Keratinocyte (primary cell): ENCODE results near the gene GSTT2B.
"Not testable (repeated sequence)": the region's sequence is repeated elsewhere in the genome, so short reads cannot be mapped to it uniquely, and the experiment has no call there.

ENCODE experiments used
- CTCF ChIP-seq, 3 experiments: IDR thresholded peaks in 1 of 3; conservative IDR thresholded peaks in 1 of 3; optimal IDR thresholded peaks in 1 of 3; 2 replicates in 2 of 3; 3 replicates in 1 of 3; pipeline versions ENCODE3 to v1.5.1; 2011; ENCODE audit warnings: low read length in 3 of 3, mild to moderate bottlenecking in 3 of 3, moderate library complexity in 2 of 3, control low read depth in 1 of 3, inconsistent platforms in 1 of 3; ENCODE audit not compliant: insufficient read depth in 2 of 3; ENCODE audit errors: extremely low read depth in 1 of 3
- EZH2 ChIP-seq: IDR thresholded peaks from one replicate; pipeline ENCODE4 v1.6.1; 2012; ENCODE audit warnings: inconsistent platforms, mild to moderate bottlenecking, low read length, moderate library complexity

GRCh38 chr22:23974836-23975352 lies 13.9 kb upstream of the GSTT2B start:
- not testable (repeated sequence) for TF ChIP-seq CTCF (optimal IDR thresholded peaks at IDR 0.05 in 1 of 3, IDR thresholded peaks at IDR 0.05 in 1 of 3, conservative IDR thresholded peaks at IDR 0.05 in 1 of 3; ENCODE audit: extremely low read depth in 1 of 3, insufficient read depth in 2 of 3, low read length in 3 of 3); EZH2
